Esophagus muscularis mucosa (tissue), 4 donors: Measurements from ENCODE around the gene PTPN22.

Experiments
- CTCF ChIP-seq, 3 experiments: fragments of 200-600 bp in 2 of 3; fragments of 450-650 bp in 1 of 3; sonication (generic) in 2 of 3; IDR thresholded peaks; one replicate each; pipeline ENCODE4 v1.5.1; 2017 to 2019; ENCODE audit warnings: antibody characterized with exemption in 3 of 3, mild to moderate bottlenecking in 2 of 3, moderate library complexity in 1 of 3
- EP300 ChIP-seq: sonication (generic); formaldehyde crosslinking; IDR thresholded peaks from one replicate; pipeline ENCODE4 v1.6.1; 2017; ENCODE audit warnings: antibody characterized with exemption
- POLR2A ChIP-seq: fragments of 450-650 bp; IDR thresholded peaks from one replicate; pipeline ENCODE4 v1.6.1; 2017; ENCODE audit warnings: antibody characterized with exemption, moderate library complexity, mild to moderate bottlenecking, low read depth

GRCh38 chr1:113868387-113869083 lies 3.0 kb downstream of the PTPN22 start:
- no peak for TF ChIP-seq CTCF (IDR thresholded peaks at IDR 0.05)
- no peak for TF ChIP-seq POLR2A
- TF ChIP-seq EP300: no peak
